GM21737 (cell line): ENCODE measurements around the gene PRPSAP2.
"Not testable (repeated sequence)": the region's sequence is repeated elsewhere in the genome, so short reads cannot be mapped to it uniquely, and the experiment has no call there.

Source experiments
- ATAC-seq: cut with Tn5 transposase; IDR thresholded peaks from one replicate; pipeline ENCODE4 v1.9.1; 2021; ENCODE audit warnings: mild to moderate bottlenecking, moderate library complexity; ENCODE audit not compliant: unreplicated experiment

The PRPSAP2 gene, protein sequence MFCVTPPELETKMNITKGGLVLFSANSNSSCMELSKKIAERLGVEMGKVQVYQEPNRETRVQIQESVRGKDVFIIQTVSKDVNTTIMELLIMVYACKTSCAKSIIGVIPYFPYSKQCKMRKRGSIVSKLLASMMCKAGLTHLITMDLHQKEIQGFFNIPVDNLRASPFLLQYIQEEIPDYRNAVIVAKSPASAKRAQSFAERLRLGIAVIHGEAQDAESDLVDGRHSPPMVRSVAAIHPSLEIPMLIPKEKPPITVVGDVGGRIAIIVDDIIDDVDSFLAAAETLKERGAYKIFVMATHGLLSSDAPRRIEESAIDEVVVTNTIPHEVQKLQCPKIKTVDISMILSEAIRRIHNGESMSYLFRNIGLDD

GRCh38 chr17:18857864-18858566 is at the start of gene PRPSAP2:
PRPSAP2 (plus strand) TSS chr17:18858131; CDS start chr17:18865834, 7,703 bp downstream.
- peak; percentile 65 for ATAC-seq

DNA sequence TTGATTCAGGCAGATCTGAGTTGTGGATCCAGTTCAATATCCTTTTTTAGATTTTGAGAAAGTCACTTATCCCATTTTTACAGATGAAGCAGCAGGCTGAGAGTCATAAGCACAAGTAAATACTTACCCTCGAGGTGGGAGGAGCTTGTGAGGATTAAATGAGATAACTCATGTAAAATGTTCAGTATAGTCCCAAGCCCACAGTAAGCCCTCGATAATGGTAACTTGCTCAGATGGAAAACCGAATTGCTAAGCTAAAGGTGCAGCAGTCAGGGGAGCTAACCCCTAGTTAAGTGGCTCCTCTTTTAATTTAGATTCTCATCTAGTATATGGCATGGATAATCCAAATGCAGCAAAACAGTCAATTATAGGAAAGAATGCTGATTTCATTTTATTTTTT is 42.0 kb upstream of the PRPSAP2 start:
- ATAC-seq: not testable (repeated sequence)

GRCh38 chr17:18816489-18817371 is 41.2 kb upstream of the PRPSAP2 start:
- not testable (repeated sequence) for ATAC-seq

DNA sequence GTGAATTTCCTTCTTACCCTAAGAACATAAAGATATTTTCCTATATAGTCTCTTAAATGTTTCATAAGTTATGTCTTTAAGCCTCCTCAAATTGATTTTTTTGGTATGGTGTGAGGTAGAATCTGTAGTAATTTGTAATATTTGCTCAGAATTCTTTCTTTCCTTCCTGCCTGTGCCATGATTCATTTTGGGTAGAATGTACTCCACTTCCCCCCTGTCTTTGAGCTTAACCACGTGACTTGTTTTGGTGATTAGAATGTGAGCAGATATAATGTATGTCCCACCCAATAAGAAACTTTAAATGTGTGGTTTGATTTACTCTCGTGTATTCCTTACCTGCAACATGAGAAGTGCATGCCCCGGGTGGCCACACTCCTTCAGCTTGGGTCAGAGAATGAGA is 36.5 kb upstream of the PRPSAP2 start:
- ATAC-seq: not testable (repeated sequence)

GRCh38 chr17:18827613-18828012 is 30.3 kb upstream of the PRPSAP2 start:
- ATAC-seq: not testable (repeated sequence)

- ATAC-seq: no peak
Observed at GRCh38 chr17:18848501-18848900, 9.4 kb upstream of the PRPSAP2 start.

- no peak for ATAC-seq
Observed at GRCh38 chr17:18850679-18851078, 7.3 kb upstream of the PRPSAP2 start.

- ATAC-seq: no peak
Observed at GRCh38 chr17:18851201-18851600, 6.7 kb upstream of the PRPSAP2 start.

DNA sequence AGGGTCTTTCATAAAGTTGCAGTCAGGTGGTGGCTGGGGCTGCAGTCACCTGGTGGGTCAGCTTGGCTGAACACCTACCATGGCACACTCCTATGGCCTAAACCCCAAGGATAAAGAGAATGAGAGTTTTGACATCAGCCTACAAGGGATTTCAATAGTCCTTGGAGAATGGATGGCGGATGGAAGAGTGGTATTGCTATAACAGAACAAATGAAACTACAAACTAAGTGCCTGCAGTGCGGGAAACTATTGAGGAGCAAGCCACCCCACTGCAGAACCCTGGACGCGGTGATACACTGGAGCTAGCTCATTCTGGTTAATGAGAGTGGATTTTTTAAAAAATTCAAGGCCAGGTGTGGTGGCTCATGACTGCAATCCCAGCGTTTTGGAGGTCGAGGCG is 3.0 kb upstream of the PRPSAP2 start:
- ATAC-seq: no peak

DNA sequence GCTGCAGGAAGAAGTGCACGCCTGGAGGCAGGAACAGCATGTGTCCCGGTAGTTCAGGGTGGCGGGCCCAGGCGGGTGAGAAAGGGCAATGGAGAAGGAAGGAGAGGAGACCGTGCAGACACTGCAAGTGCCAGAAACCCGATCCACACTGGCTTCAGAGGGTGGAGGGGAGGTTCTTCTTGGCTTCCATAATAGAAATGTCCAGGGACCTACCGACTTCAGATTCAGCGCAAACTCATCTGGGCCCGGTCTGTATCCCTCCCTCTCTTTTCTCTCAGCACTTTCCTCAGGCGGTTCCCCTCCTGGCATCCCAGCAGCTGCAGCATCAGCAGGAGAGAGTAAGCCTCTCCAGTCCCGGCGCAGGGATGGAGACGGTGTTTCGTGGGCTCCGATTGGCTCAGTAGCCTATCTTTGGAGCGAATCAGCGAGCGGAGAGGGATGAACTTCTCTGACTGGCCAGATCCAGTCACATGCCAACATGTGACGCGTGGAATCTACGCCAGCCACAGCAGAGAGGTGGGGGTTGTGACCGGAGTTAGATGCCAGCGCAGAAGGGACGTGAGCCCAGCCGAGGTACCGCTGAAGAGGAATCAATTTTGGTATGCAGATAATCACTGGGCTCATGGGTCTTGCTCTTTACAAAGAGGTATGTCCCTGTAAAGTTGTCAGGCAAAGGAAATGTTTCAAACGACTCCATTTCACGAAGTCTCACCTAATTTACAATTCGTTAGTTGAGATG is 1.9 kb upstream of the PRPSAP2 start:
- peak; percentile 57 for ATAC-seq

DNA sequence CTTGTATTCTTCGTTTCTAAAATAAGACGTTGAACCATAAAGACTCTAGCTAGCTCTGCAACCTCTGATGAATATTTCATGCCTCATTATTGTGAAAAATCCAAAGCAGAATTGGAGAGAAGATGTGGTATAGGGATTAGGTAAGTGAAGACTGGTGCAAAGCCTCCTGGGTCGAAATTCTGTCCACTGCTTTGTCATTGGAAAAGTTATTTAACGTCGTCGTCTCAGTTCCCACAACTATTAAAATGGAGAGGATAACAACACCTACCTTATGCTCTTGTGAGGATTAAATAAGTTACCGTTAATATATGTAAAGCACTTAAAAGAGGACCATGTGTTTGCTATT is 1.4 kb upstream of the PRPSAP2 start:
- ATAC-seq: no peak

DNA sequence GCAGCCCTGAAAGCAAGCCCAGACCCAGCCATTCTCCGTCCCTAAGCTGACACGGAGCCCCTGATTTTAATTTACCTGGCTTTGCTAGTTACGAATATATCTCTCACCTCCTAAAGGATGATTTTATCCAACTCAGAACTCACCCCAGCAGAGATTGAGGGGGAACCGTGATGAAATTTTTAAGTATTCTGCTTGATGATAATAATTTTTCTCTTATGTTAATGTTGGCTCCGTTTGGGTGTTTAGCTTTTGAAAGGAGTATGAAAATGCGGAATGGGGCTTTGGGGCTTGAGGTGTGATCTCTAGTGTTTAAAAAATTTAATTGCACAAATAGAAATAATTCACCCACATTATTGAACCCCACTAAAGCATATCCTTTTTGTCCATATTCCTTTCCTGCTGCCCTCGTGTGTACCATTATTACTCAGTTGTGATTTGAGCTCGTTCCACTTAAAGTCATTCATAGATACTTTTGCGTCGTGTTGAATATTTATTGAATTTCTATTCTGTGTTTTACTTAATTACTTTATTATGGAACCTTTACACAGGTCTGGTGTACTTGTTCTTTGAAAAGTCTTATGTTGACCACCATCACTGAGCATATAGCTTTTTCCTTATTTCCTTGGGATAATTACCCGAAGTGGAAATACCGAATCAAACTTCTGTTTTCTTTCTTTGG is 775 bp downstream of the PRPSAP2 start:
- ATAC-seq: no peak

DNA sequence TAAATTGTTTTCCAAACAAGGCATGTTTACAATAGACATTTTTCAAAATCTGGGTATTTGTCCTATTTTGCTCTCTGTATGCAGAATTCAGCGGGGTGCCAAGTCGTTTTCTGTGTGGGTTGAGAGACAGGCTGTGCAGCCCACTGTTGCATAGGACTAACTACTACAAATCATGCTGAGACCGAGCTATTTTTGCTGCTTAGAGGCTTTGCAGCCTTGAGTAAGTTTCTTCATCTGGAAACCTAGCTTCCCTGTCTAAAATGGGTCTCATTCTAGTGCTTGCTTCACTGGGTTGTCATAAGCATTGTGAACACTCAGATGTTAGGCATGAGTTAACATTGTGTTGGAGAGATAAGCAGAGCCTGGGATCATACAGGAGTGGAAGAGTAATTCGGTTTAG is 1.3 kb downstream of the PRPSAP2 start:
- ATAC-seq: no peak

- ATAC-seq: no peak
Observed at GRCh38 chr17:18860161-18860972, 2.4 kb downstream of the PRPSAP2 start.

GRCh38 chr17:18862011-18862410 is 4.1 kb downstream of the PRPSAP2 start:
- ATAC-seq: no peak

- not testable (repeated sequence) for ATAC-seq
Observed at GRCh38 chr17:18864996-18865395, 7.1 kb downstream of the PRPSAP2 start.

GRCh38 chr17:18866866-18867813 is 9.2 kb downstream of the PRPSAP2 start:
- ATAC-seq: no peak

- ATAC-seq: no peak
Observed at GRCh38 chr17:18877104-18877645, 19.2 kb downstream of the PRPSAP2 start.
